GM18499 (cell line): ENCODE results near the gene ITGAL.

ENCODE experiments used
- ATAC-seq: cut with Tn5 transposase; IDR thresholded peaks from one replicate; pipeline ENCODE4 v1.9.1; 2021; ENCODE audit warnings: moderate number of reproducible peaks; ENCODE audit not compliant: insufficient read depth, unreplicated experiment

ITGAL gene

GRCh38 chr16:30562021-30562420 is 89.5 kb downstream of the ITGAL start:
- ATAC-seq, result no peak

GRCh38 chr16:30565526-30565925 is 93.0 kb downstream of the ITGAL start:
- ATAC-seq, result no peak

GRCh38 chr16:30565984-30566383 is 93.4 kb downstream of the ITGAL start:
- ATAC-seq, result no peak

GRCh38 chr16:30566531-30566930 is 94.0 kb downstream of the ITGAL start:
- no peak for ATAC-seq

- ATAC-seq, result no peak
These were observed 94.8 kb downstream of the ITGAL start for GRCh38 chr16:30567160-30567990.

GRCh38 chr16:30567991-30568638 is 95.6 kb downstream of the ITGAL start:
- no peak for ATAC-seq

GRCh38 chr16:30569281-30569680 is 96.7 kb downstream of the ITGAL start:
- ATAC-seq, result no peak

GRCh38 chr16:30569746-30570635 is 97.4 kb downstream of the ITGAL start:
- ATAC-seq, result no peak

GRCh38 chr16:30570636-30571444 is 98.3 kb downstream of the ITGAL start:
- no peak for ATAC-seq

GRCh38 chr16:30571445-30572322 is 99.1 kb downstream of the ITGAL start, which contains the start of gene ZNF688:
Gene ZNF688, minus strand, starts transcription at chr16:30571714. Its CDS starts 85 bp downstream, at chr16:30571629.
- peak; percentile 39 for ATAC-seq
